Endothelial cell of umbilical vein (primary cell): ENCODE measurements around the gene CELA3B.

ENCODE experiments used
- EZH2 ChIP-seq: IDR thresholded peaks from 2 replicates; pipeline ENCODE4 v1.6.1; 2012; ENCODE audit warnings: borderline replicate concordance, low read depth, mild to moderate bottlenecking, moderate library complexity, low read length, inconsistent platforms; ENCODE audit not compliant: severe bottlenecking
- GATA2 ChIP-seq: IDR thresholded peaks from 2 replicates; pipeline ENCODE4 v1.7.0; 2011; ENCODE audit warnings: low read depth, mild to moderate bottlenecking, moderate library complexity, mixed read lengths, low read length; ENCODE audit not compliant: insufficient read length, insufficient read depth
- MYC ChIP-seq: IDR thresholded peaks from one replicate; pipeline ENCODE4 v1.6.1; 2011; ENCODE audit warnings: mild to moderate bottlenecking, low read depth, low read length
- POLR2A ChIP-seq: IDR thresholded peaks from 2 replicates; pipeline ENCODE4 v1.6.1; 2012; ENCODE audit warnings: low read depth, mild to moderate bottlenecking, control low read depth, low read length
- POLR2AphosphoS5 ChIP-seq: IDR thresholded peaks from 2 replicates; pipeline ENCODE4 v1.6.1; 2012; ENCODE audit warnings: low read depth, mild to moderate bottlenecking, control low read depth, low read length, moderate library complexity; ENCODE audit not compliant: insufficient read depth
- TF ChIP-seq, protein P1 (sequence below), 2 donors: IDR thresholded peaks; 1 replicate in 1 of 2; 2 replicates in 1 of 2; pipeline ENCODE4 v1.5.1; 2011; ENCODE audit warnings: low read length in 2 of 2, mild to moderate bottlenecking in 2 of 2, moderate library complexity in 2 of 2, control low read depth in 1 of 2, inconsistent platforms in 1 of 2, low read depth in 1 of 2; ENCODE audit not compliant: insufficient read depth in 1 of 2; ENCODE audit errors: extremely low read depth in 1 of 2
- TF ChIP-seq, protein P2 (sequence below): IDR thresholded peaks from 2 replicates; pipeline ENCODE4 v1.6.1; 2011; ENCODE audit not compliant: insufficient read depth, insufficient read length

DNA sequence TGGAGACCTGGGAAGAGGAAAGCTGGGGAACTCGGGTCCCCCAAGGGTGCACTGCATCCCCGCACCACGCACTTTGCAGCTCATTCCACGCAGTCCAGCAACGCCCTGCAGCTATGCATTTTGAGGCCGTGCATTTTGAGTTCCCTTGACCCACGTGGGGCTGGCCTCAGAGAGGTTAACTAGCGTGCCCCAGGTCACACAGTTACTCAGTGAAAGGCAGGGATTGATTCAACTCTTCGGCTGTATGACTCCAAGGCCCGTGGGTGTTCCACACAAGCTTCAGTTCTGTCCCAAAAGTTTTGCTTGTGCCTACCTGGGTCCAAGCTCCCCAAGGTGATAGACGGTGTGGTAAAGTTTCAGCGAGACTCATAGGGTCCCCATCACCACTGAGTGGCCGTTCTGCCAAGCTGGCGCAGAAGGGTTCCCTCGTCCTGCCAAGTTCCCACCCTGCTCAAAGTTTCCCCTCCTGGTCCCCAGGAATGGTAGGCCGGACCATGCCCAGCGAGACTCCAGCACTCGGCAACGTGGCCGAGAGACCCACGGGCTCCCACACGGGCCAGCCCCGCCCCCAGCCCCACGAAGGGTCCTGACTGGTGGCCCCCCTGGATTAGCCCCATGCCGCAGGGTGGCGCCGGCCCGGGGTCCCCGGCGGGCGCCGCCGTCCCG lies 40.3 kb upstream of the CELA3B start:
- TF ChIP-seq MYC (no peak), POLR2AphosphoS5 (no peak), EZH2 (no peak), POLR2A (no peak), GATA2 (no peak)
- TF ChIP-seq, protein P1, sequence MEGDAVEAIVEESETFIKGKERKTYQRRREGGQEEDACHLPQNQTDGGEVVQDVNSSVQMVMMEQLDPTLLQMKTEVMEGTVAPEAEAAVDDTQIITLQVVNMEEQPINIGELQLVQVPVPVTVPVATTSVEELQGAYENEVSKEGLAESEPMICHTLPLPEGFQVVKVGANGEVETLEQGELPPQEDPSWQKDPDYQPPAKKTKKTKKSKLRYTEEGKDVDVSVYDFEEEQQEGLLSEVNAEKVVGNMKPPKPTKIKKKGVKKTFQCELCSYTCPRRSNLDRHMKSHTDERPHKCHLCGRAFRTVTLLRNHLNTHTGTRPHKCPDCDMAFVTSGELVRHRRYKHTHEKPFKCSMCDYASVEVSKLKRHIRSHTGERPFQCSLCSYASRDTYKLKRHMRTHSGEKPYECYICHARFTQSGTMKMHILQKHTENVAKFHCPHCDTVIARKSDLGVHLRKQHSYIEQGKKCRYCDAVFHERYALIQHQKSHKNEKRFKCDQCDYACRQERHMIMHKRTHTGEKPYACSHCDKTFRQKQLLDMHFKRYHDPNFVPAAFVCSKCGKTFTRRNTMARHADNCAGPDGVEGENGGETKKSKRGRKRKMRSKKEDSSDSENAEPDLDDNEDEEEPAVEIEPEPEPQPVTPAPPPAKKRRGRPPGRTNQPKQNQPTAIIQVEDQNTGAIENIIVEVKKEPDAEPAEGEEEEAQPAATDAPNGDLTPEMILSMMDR (IDR thresholded peaks at IDR 0.05; ENCODE audit: extremely low read depth in 1 of 2, insufficient read depth in 1 of 2, low read depth in 1 of 2, low read length in 2 of 2), result no peak
- TF ChIP-seq, protein P2, sequence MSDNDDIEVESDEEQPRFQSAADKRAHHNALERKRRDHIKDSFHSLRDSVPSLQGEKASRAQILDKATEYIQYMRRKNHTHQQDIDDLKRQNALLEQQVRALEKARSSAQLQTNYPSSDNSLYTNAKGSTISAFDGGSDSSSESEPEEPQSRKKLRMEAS, result no peak
